Measurements from ENCODE around the gene RPS2.

Gene RPS2

DNA sequence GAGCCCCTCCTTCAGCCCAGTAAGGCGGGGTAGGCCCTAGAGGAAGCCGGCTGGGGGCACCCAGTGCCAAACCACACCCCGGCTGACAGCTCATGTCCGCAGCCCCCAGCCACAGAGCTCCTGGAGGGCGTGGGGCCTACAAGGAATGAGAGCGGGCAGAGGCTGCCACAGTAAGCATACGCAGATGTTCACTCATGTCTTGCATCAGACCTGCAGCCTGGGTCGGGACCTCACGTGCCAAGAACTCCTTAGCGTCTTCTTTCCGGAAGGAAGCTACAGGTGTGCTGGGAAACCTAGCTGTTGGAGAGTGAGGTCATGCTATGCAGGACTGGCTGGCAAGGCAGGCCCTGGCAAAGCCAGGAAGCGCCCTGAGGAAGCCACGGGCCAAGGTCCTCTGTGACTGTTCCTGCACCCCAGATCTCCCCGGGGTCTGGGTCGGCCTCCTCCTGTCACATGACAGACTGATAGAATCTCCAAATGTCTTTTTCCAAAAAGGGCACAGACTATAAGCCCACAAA lies 43.4 kb upstream of the RPS2 start:
- TF ChIP-seq, protein P1, sequence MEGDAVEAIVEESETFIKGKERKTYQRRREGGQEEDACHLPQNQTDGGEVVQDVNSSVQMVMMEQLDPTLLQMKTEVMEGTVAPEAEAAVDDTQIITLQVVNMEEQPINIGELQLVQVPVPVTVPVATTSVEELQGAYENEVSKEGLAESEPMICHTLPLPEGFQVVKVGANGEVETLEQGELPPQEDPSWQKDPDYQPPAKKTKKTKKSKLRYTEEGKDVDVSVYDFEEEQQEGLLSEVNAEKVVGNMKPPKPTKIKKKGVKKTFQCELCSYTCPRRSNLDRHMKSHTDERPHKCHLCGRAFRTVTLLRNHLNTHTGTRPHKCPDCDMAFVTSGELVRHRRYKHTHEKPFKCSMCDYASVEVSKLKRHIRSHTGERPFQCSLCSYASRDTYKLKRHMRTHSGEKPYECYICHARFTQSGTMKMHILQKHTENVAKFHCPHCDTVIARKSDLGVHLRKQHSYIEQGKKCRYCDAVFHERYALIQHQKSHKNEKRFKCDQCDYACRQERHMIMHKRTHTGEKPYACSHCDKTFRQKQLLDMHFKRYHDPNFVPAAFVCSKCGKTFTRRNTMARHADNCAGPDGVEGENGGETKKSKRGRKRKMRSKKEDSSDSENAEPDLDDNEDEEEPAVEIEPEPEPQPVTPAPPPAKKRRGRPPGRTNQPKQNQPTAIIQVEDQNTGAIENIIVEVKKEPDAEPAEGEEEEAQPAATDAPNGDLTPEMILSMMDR (IDR thresholded peaks at IDR 0.05; ENCODE audit: low read depth, low read length): no peak
- in situ Hi-C loops (cut with HindIII; ENCODE audit: low sequenced_read_pairs): no loop called here
- peak; percentile 39 for DNase-seq (ENCODE audit: low read depth, low spot score)
- peak overlapping the region; percentile 76 for H3K4me3 ChIP-seq (ENCODE audit: low read depth, low read length)

DNA sequence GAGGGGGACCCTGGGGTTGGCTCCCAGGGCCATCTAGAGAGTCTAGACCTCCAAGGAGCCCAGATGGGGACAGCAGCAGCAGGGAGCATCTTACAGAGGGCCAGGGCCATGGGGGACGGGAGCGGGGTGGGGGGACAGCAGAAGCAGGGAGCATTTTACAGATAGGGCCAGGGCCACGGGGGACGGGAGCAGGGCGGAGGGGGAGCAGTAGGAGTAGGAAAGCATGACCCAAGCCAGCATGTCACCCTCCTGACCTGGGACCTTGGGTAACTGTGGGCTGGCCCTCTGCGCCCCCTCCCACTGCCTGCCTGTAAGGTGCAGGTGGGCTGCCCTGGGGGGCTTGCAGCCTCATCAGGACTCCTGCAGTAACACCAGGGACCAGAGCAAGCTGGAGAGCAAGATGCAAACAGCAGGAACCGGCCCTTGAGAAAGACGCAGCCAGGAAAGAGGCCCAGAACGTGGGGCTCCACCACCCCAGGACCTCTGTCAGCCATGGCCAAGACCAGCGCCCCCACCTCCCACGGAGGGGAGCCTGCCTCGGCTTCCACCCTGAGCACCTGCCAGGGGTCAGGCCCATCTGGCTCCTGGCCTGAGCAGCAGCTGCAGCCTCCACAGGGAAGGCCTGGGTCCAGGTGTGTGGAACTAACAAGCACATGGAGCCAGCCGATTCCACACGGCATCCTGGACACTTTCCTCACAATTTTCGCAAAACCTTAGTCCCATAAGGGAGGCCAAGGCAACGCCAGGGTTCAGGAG lies 42.6 kb upstream of the RPS2 start:
- in situ Hi-C loops (cut with HindIII; ENCODE audit: low sequenced_read_pairs): no loop called here
- no peak for DNase-seq (ENCODE audit: low read depth, low spot score)
- TF ChIP-seq, protein P1 (IDR thresholded peaks at IDR 0.05; ENCODE audit: low read depth, low read length): no peak
- H3K4me3 ChIP-seq (ENCODE audit: low read depth, low read length): peak overlapping the region; percentile 10

DNA sequence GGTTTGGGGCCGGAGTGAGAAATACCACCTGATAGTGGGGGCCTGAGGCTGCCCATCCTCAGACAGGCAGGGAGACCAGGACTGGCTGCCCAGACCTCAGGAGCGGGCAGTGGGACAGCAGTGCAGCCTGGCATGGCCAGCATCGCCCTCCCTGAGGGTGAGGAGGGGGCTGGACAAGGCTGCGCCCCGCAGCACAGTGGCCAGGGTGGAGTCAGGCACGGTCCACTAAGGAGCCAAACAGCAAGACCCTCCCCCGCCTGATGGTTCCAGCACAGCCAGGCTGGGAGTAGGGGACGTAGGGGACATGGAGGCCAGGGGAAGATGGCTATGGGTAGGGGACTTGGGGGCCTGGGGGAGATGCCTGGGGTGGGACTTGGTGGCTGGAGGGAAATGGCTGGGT lies 41.7 kb upstream of the RPS2 start:
- no peak for DNase-seq (ENCODE audit: low read depth, low spot score)
- no peak overlapping the region for H3K4me3 ChIP-seq (ENCODE audit: low read depth, low read length)
- TF ChIP-seq, protein P1 (IDR thresholded peaks at IDR 0.05; ENCODE audit: low read depth, low read length): no peak
- in situ Hi-C loops (cut with HindIII; ENCODE audit: low sequenced_read_pairs): no loop called here

- no peak for DNase-seq (ENCODE audit: low read depth, low spot score)
- TF ChIP-seq, protein P1 (IDR thresholded peaks at IDR 0.05; ENCODE audit: low read depth, low read length): no peak
- in situ Hi-C loops (cut with HindIII; ENCODE audit: low sequenced_read_pairs): no loop called here
- H3K4me3 ChIP-seq (ENCODE audit: low read depth, low read length): no peak overlapping the region
Observed at GRCh38 chr16:2005646-2006045, 41.0 kb upstream of the RPS2 start.

GRCh38 chr16:2004795-2005517 lies 40.3 kb upstream of the RPS2 start:
- DNase-seq (ENCODE audit: low read depth, low spot score): no peak
- in situ Hi-C loops (cut with HindIII; ENCODE audit: low sequenced_read_pairs): no loop called here
- H3K4me3 ChIP-seq (ENCODE audit: low read depth, low read length): no peak overlapping the region
- TF ChIP-seq, protein P1 (IDR thresholded peaks at IDR 0.05; ENCODE audit: low read depth, low read length): no peak

DNA sequence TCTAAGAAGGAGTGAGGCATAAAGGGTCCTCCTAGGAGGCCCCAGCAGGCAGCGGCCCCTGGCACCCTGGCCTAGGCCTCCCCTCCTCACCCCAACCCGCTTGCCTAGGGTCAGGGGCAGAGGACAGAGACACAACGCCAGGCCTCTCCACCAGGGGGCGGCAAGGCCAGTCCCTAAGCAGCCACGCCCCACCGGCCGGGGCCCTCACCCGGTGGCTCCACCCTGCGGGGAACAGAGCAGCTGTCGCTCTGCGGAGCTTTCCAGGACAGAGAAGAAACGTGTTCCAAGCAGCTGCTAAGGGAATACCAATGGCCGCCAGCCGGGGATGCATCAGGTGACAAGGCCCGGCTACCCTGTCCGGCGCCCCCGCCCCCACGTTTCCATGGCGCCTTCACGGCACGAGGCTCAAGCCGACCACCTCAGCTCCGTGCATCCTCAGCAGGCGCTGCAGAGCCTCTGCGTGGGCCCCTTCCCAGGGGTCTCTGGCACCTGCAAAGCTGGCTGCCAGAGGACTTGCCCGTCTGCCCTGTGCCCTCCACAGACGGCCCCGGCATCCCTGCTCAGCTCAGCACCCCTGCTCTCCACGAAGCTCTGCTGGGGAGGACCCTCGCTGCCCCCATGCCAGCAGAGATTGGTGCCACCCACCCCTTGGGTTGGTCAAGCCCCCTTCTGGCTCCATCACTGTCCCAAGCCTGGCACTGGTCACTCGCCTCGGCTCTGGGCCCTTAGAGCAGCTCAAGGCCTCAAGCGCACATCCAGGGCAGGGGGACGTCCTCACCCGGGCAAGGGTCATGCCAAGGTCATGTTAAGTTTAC lies 39.4 kb upstream of the RPS2 start:
- H3K4me3 ChIP-seq (ENCODE audit: low read depth, low read length): no peak overlapping the region
- TF ChIP-seq, protein P1 (IDR thresholded peaks at IDR 0.05; ENCODE audit: low read depth, low read length): peak; percentile 99
- peak; percentile 81 for DNase-seq (ENCODE audit: low read depth, low spot score)
- in situ Hi-C loops (cut with HindIII; ENCODE audit: low sequenced_read_pairs): no loop called here

Data from astrocyte of the spinal cord (primary cell).